HepG2 (cell line): ENCODE results near the gene ORC1. TPM values are rescaled to one million over a fixed set of nuclear protein-coding genes. Genes with fewer than 3 reads are reported as not detected.
A peak's percentile ranks its signal among the peaks of the same experiment; 100 is the strongest.

Experiments used
- ATAC-seq: fragments of 200-7000 bp; cut with Tn5 transposase; 3 replicates; pipeline ENCODE4 v1.9.1; 2020; ENCODE audit warnings: mild to moderate bottlenecking, moderate library complexity
- BruUV-seq: library from RNA; stranded (reverse); fragments of 400-500 nt; replicated peaks from 2 replicates; lab custom pipeline; 2021; lab: Mats Ljungman, UMichigan
- CTCF ChIA-PET: fragments of 300-600 bp; formaldehyde crosslinking; extraction: SDS; loops from one replicate; lab custom pipeline; 2021; ENCODE audit warnings: low total read pairs, inconsistent platforms, low intra/inter-chr PET ratio; lab: Yijun Ruan, JAX
- POLR2A ChIA-PET: fragments of 350-600 bp; sonication (Branson Sonifier 250); formaldehyde crosslinking; loops from one replicate; lab custom pipeline; 2020; ENCODE audit warnings: antibody characterized with exemption, inconsistent platforms; lab: Yijun Ruan, JAX
- DNase-seq: peaks from one replicate; pipeline ENCODE4 v3.0.0-alpha.2; 2015; ENCODE audit warnings: low spot score
- FAIRE-seq: peaks from 3 replicates; lab custom pipeline; 2011; peaks lifted over from hg19 to GRCh38; lab: Jason Lieb, UNC
- H2AFZ ChIP-seq: one replicate; pipeline ENCODE4 v1.6.1; 2011; ENCODE audit warnings: low read length, inconsistent platforms
- H3K27ac ChIP-seq: fragments of 300-600 bp; 3 replicates; pipeline ENCODE4 v1.8.0; 2011; ENCODE audit warnings: mixed run types, mild to moderate bottlenecking, mixed read lengths, low read length, inconsistent platforms; ENCODE audit not compliant: insufficient read depth; ENCODE audit errors: extremely low read length
- H3K27me3 ChIP-seq, 2 experiments: fragments of 200-600 bp in 1 of 2; 2 replicates in 1 of 2; 3 replicates in 1 of 2; pipeline versions ENCODE4 v1.6.0 to v1.8.0; 2011; ENCODE audit warnings: low read length in 2 of 2, mild to moderate bottlenecking in 2 of 2, moderate library complexity in 2 of 2, inconsistent platforms in 1 of 2; ENCODE audit not compliant: insufficient read depth in 2 of 2, control insufficient read depth in 1 of 2
- H3K36me3 ChIP-seq, 2 experiments: fragments of 200-600 bp in 1 of 2; replicated peaks in 1 of 2; 2 replicates in 1 of 2; 3 replicates in 1 of 2; pipeline versions ENCODE4 v1.5.1 to v1.8.0; 2011; ENCODE audit warnings: low read length in 2 of 2, inconsistent platforms in 1 of 2; ENCODE audit not compliant: insufficient read depth in 2 of 2, control insufficient read depth in 1 of 2
- H3K4me1 ChIP-seq: 2 replicates; pipeline ENCODE4 v1.5.1; 2012; ENCODE audit warnings: low read length, inconsistent platforms; ENCODE audit not compliant: insufficient read depth
- H3K4me2 ChIP-seq: 2 replicates; pipeline ENCODE4 v1.6.0; 2011; ENCODE audit warnings: low read depth, low read length, inconsistent platforms
- H3K4me3 ChIP-seq, 3 experiments: fragments of 200-600 bp in 1 of 3; sonication (generic), shearing (Covaris generic) in 1 of 3; replicated peaks in 1 of 3; 2 replicates each; pipeline ENCODE4 v1.5.1; 2011 to 2016; ENCODE audit warnings: low read length in 3 of 3, inconsistent platforms in 2 of 3, low read depth in 2 of 3, mild to moderate bottlenecking in 2 of 3, control low read depth in 1 of 3, mixed read lengths in 1 of 3; ENCODE audit not compliant: insufficient read depth in 1 of 3
- H3K79me2 ChIP-seq: one replicate; pipeline ENCODE4 v1.6.1; 2011; ENCODE audit warnings: low read length, inconsistent platforms; ENCODE audit not compliant: insufficient read depth
- H3K9ac ChIP-seq: 2 replicates; pipeline ENCODE4 v1.6.0; 2011; ENCODE audit warnings: mild to moderate bottlenecking, low read depth, low read length, inconsistent platforms; ENCODE audit not compliant: insufficient read depth
- H3K9me3 ChIP-seq: 2 replicates; pipeline ENCODE4 v1.5.1; 2012; ENCODE audit warnings: mild to moderate bottlenecking, low read length
- H4K20me1 ChIP-seq: 2 replicates; pipeline ENCODE4 v1.6.0; 2011; ENCODE audit warnings: inconsistent platforms, mild to moderate bottlenecking, low read length, moderate library complexity; ENCODE audit not compliant: insufficient read depth
- AGO2 ChIP-seq: fragments of 200-400 bp; formaldehyde crosslinking; optimal IDR thresholded peaks from 2 replicates; pipeline ENCODE3; 2017; ENCODE audit warnings: mild to moderate bottlenecking, low read depth, low read length, moderate library complexity
- ATAD3A ChIP-seq: sonication (generic); formaldehyde crosslinking; IDR thresholded peaks from 2 replicates; pipeline ENCODE4 v1.4.0; 2020; ENCODE audit warnings: missing genetic modification reagents
- CTCF ChIP-seq: sonication (generic); formaldehyde crosslinking; IDR thresholded peaks from 2 replicates; pipeline ENCODE4 v1.5.0; 2020; ENCODE audit warnings: mild to moderate bottlenecking, missing genetic modification reagents, moderate library complexity
- KDM2A ChIP-seq: sonication (generic); formaldehyde crosslinking; IDR thresholded peaks from 2 replicates; pipeline ENCODE4 v1.4.0; 2020; ENCODE audit warnings: low read depth, missing genetic modification reagents, borderline replicate concordance
- MAFK ChIP-seq, 2 experiments: IDR thresholded peaks in 1 of 2; conservative IDR thresholded peaks in 1 of 2; 2 replicates each; pipeline ENCODE4 v1.6.1; 2011; ENCODE audit warnings: improper control_type of control experiment in 2 of 2, low read length in 2 of 2
- MBNL3 ChIP-seq: fragments of 250-450 bp; sonication (Bioruptor Pico); conservative IDR thresholded peaks from 2 replicates; pipeline ENCODE4 v1.8.0; 2022; ENCODE audit warnings: mild to moderate bottlenecking, inconsistent platforms
- POLR2G ChIP-seq: fragments of 200-400 bp; formaldehyde crosslinking; IDR thresholded peaks from 2 replicates; pipeline ENCODE4 v1.6.1; 2018; ENCODE audit warnings: mild to moderate bottlenecking, low read depth, low read length, moderate library complexity
- RARA ChIP-seq: IDR thresholded peaks from 2 replicates; pipeline ENCODE4 v1.6.1; 2016; ENCODE audit warnings: missing genetic modification reagents, missing compliant biosample characterization
- RBM22 ChIP-seq: fragments of 200-400 bp; formaldehyde crosslinking; optimal IDR thresholded peaks from 2 replicates; pipeline ENCODE3; 2017; ENCODE audit warnings: mild to moderate bottlenecking, low read length, moderate library complexity
- SAP130 ChIP-seq: IDR thresholded peaks from 2 replicates; pipeline ENCODE4 v1.6.1; 2016; ENCODE audit warnings: low read depth
- ZNF550 ChIP-seq: sonication (generic); formaldehyde crosslinking; IDR thresholded peaks from 2 replicates; pipeline ENCODE4 v1.4.0; 2020; ENCODE audit warnings: mild to moderate bottlenecking, missing genetic modification reagents, borderline replicate concordance
- WGBS: methylation state at CpG from one replicate; pipeline ENCODE4 v1.1.6; 2017; ENCODE audit warnings: low lambda C conversion rate; 5-methylcytosine and 5-hydroxymethylcytosine counted together
- in situ Hi-C: cut with HindIII; loops from 2 replicates; pipeline ENCODE4 v1.10.0; 2017; ENCODE audit warnings: low pct_unique_long_range_greater_than_20kb; ENCODE audit not compliant: extremely low pct_ligation_motif_present
- intact Hi-C: fragments of 100-400 bp; cut with micrococcal nuclease; formaldehyde crosslinking; loops from one replicate; pipeline ENCODE4 v1.10.0; 2022; ENCODE audit not compliant: unreplicated experiment
- polyA plus RNA-seq, 8 experiments: library from polyadenylated mRNA; depleted of rRNA in 3 of 8; stranded (reverse) in 7 of 8; unstranded in 1 of 8; fragments of >200 nt; fragmentation: Illumina TruSeq in 4 of 8; extraction: Trizol in 4 of 8; gene quantifications; 2 replicates each; pipeline versions ENCODE4 v1.2.1 to v1.2.3, GENCODE V29; 2011 to 2016; ENCODE audit warnings: low read depth in 4 of 8, missing spikeins in 1 of 8, mixed read lengths in 1 of 8; ENCODE audit not compliant: insufficient read depth in 1 of 8
- total RNA-seq, 5 experiments: library from RNA; depleted of rRNA; stranded (reverse); fragments of >200 nt; fragmentation: Illumina TruSeq; extraction: Trizol; gene quantifications; 2 replicates each; pipeline ENCODE4 v1.2.3, GENCODE V29; 2016; ENCODE audit warnings: low read depth in 1 of 5

ORC1 gene
- total and polyA plus RNA-seq, 2 of the 13 experiments (the other 11 are each of a cell fraction or from before 2014, with no cell fraction given): 7.0 to 23.5 TPM

GRCh38 chr1:52352690-52353089 lies 51.5 kb downstream of the ORC1 start:
- Histone ChIP-seq H3K79me2 (no peaks in the 10 kb centered on the region), H3K9ac (no peak overlapping the region)
- peak; percentile 22 for TF ChIP-seq AGO2
- no peak for TF ChIP-seq KDM2A (CRISPR knock-in tag)
- 0 out of 2 replicates have a peak, but pooled peaks have one; percentile 33 for TF ChIP-seq POLR2G
- TF ChIP-seq MAFK (conservative IDR thresholded peaks at IDR 0.05 in 1 of 2, IDR thresholded peaks at IDR 0.05 in 1 of 2; ENCODE audit: low read length in 2 of 2): no peak
- TF ChIP-seq RARA (CRISPR knock-in tag): no peak
- TF ChIP-seq, all 625 proteins: peak for 2
- Histone ChIP-seq H3K4me2 (no peak overlapping the region), H3K27me3 (no peaks in the 10 kb centered on the region; a peak in 1 of 5 replicates), H2AFZ (no peak overlapping the region), H3K4me1 (peaks cover 16% of the 10 kb centered on the region), H3K4me3 (no peak overlapping the region), H3K27ac (no peak overlapping the region), H4K20me1 (no peaks in the 10 kb centered on the region), H3K9me3 (no peaks in the 10 kb centered on the region), H3K36me3 (peaks cover 36 to 51% of the 10 kb centered on the region in 2 experiments; a peak in 4 of 5 replicates)
- no TSS peak for BruUV-seq
- FAIRE-seq: no peak
- WGBS: 100% methylated on average over 5 of the region's 7 CpGs
- POLR2A ChIA-PET: interaction anchor here (4.9 kb wide), 1 partner anchor 13 kb away, joined by 22 read pairs; the partner anchor contains the start of gene CC2D1B
- ATAC-seq: no peak
- intact Hi-C loops (no loop called here), in situ Hi-C loops (no loop called here)
- CTCF ChIA-PET: no interaction called here
- DNase-seq: no peak

- ATAC-seq (peak; percentile 84), DNase-seq (no peak), FAIRE-seq (no peak)
- Histone ChIP-seq H3K27me3 (no peaks in the 10 kb centered on the region; a peak in 1 of 5 replicates), H3K4me3 (no peak overlapping the region), H3K4me2 (no peak overlapping the region), H3K79me2 (no peaks in the 10 kb centered on the region), H3K4me1 (peaks cover 16% of the 10 kb centered on the region), H3K36me3 (peaks cover 7 to 17% of the 10 kb centered on the region in 2 experiments; a peak in 4 of 5 replicates), H2AFZ (no peak overlapping the region), H3K27ac (no peak overlapping the region), H3K9me3 (no peaks in the 10 kb centered on the region), H3K9ac (no peak overlapping the region), H4K20me1 (no peaks in the 10 kb centered on the region)
- in situ Hi-C loops (no loop called here), intact Hi-C loops (loop anchor here (5.0 kb wide), 1 partner anchor 222 kb away; no protein-coding TSS in a partner anchor)
- BruUV-seq: no TSS peak
- CTCF ChIA-PET: no interaction called here
- 94% methylated on average over 3 of the region's 8 CpGs for WGBS
- POLR2A ChIA-PET: interaction anchor here (1.2 kb wide), 1 partner anchor 43 kb away, joined by 5 read pairs; no protein-coding TSS in a partner anchor
- TF ChIP-seq SAP130 (CRISPR knock-in tag) (no peak), ZNF550 (CRISPR knock-in tag) (no peak), ATAD3A (no peak), CTCF (peak; percentile 66), RBM22 (peak; percentile 81), MBNL3 (no peak)
Observed at GRCh38 chr1:52348704-52349300, 55.4 kb downstream of the ORC1 start.
